Gastrocnemius medialis (tissue), 4 donors: Measurements from ENCODE around the gene LMCD1. TPM values are rescaled to one million over a fixed set of nuclear protein-coding genes. Genes with fewer than 3 reads are reported as not detected.
A peak's percentile ranks its signal among the peaks of the same experiment; 100 is the strongest.

Experiments
- ATAC-seq, 2 donors: fragments of 150-250 bp; one replicate each; pipeline ENCODE4 v1.9.1; 2016
- DNase-seq, 2 donors: peaks; one replicate each; pipeline ENCODE4 v3.0.0-alpha.2; 2019
- H3K27ac ChIP-seq, 4 donors: fragments of 200-600 bp; sonication (generic); 1 replicate in 1 of 4; 2 replicates in 3 of 4; pipeline ENCODE4 v1.5.1; 2016 to 2018; ENCODE audit warnings: mild to moderate bottlenecking in 2 of 4, moderate library complexity in 1 of 4
- H3K27me3 ChIP-seq, 3 donors: fragments of 200-600 bp; sonication (generic) in 2 of 3; 1 replicate in 1 of 3; 2 replicates in 2 of 3; pipeline versions ENCODE4 v1.5.1 to v1.6.0; 2016 to 2019; ENCODE audit warnings: mild to moderate bottlenecking in 1 of 3, moderate library complexity in 1 of 3
- H3K36me3 ChIP-seq, 2 donors: fragments of 200-600 bp; sonication (generic) in 1 of 2; one replicate each; pipeline ENCODE4 v1.5.1; 2017 to 2018
- H3K4me1 ChIP-seq, 2 donors: fragments of 200-600 bp; sonication (generic) in 1 of 2; one replicate each; pipeline ENCODE4 v1.5.1; 2016 to 2017; ENCODE audit warnings: mild to moderate bottlenecking in 2 of 2
- H3K4me3 ChIP-seq, 4 donors: fragments of 200-600 bp; sonication (generic) in 3 of 4; 1 replicate in 1 of 4; 2 replicates in 3 of 4; pipeline ENCODE4 v1.5.1; 2016 to 2019; ENCODE audit warnings: mild to moderate bottlenecking in 2 of 4
- H3K9me3 ChIP-seq, 3 donors: fragments of 200-600 bp; sonication (generic) in 2 of 3; 1 replicate in 1 of 3; 2 replicates in 2 of 3; pipeline ENCODE4 v1.5.1; 2016 to 2019
- CTCF ChIP-seq, 5 experiments: fragments of 450-650 bp in 3 of 5; fragments of 200-600 bp in 2 of 5; sonication (generic) in 2 of 5; IDR thresholded peaks in 4 of 5; conservative IDR thresholded peaks in 1 of 5; 1 replicate in 4 of 5; 2 replicates in 1 of 5; pipeline ENCODE4 v1.5.1; 2016 to 2019; ENCODE audit warnings: antibody characterized with exemption in 5 of 5, mild to moderate bottlenecking in 3 of 5, moderate library complexity in 3 of 5
- POLR2A ChIP-seq, 2 donors: fragments of 450-650 bp; IDR thresholded peaks; one replicate each; pipeline ENCODE4 v1.6.1; 2017; ENCODE audit warnings: antibody characterized with exemption in 2 of 2, mild to moderate bottlenecking in 2 of 2, moderate library complexity in 2 of 2
- in situ Hi-C, 4 donors: fragments of 200-750 bp; cut with MboI; loops; one replicate each; pipeline versions ENCODE4 v1.15.0 to v1.8.0; 2017; ENCODE audit warnings: low sequenced_read_pairs in 4 of 4
- intact Hi-C: fragments of 100-400 bp; cut with DNase I; formaldehyde crosslinking; loops from one replicate; pipeline ENCODE4 v1.15.1; 2023; ENCODE audit warnings: low total_unique reads
- total RNA-seq, 4 donors: library from RNA; depleted of rRNA; stranded (reverse); fragments of >200 nt; gene quantifications; one replicate each; pipeline versions ENCODE4 v1.1.0 to v1.2.3, GENCODE V29; 2016

LMCD1 gene
- total RNA-seq, 4 donors from 2014 or later = 96.0 to 581 (median 167) TPM

GRCh38 chr3:8480699-8481098 is 20.9 kb upstream of the LMCD1 start:
- peaks cover 20 to 24% of the 10 kb centered on the region in 2 donors for H3K4me1 ChIP-seq

GRCh38 chr3:8481380-8481779 is 20.2 kb upstream of the LMCD1 start:
- no peaks in the 10 kb centered on the region for H3K27me3 ChIP-seq
- peak overlapping the region in 2 of 4 donors; percentile 79 to 93 for H3K27ac ChIP-seq
- no peak for DNase-seq
- H3K36me3 ChIP-seq = no peaks in the 10 kb centered on the region
- H3K4me1 ChIP-seq = peaks cover 20 to 24% of the 10 kb centered on the region in 2 donors
- in situ Hi-C loops (loop anchor here in 2 of 4 donors (5.0 to 10.0 kb wide), 2 partner anchors 123 to 126 kb away; no protein-coding TSS in a partner anchor), intact Hi-C loops (loop anchor here (1.0 to 10.0 kb wide), 3 partner anchors 125 to 253 kb away; partner anchors contain the start of gene CAV3)
- TF ChIP-seq POLR2A (IDR thresholded peaks at IDR 0.05) (no peak), CTCF (IDR thresholded peaks at IDR 0.05 in 4 of 5, conservative IDR thresholded peaks at IDR 0.05 in 1 of 5) (peak in 1 of 5 experiments; percentile 31)
- ATAC-seq = no peak
- no peaks in the 10 kb centered on the region for H3K9me3 ChIP-seq
- H3K4me3 ChIP-seq = no peak overlapping the region

More at GRCh38 chr3:8480699-8481098, 20.9 kb upstream of the LMCD1 start:
- in situ Hi-C loops (loop anchor here in 2 of 4 donors (5.0 to 10.0 kb wide), 2 partner anchors 124 to 127 kb away; no protein-coding TSS in a partner anchor), intact Hi-C loops (loop anchor here (1.0 to 10.0 kb wide), 3 partner anchors 126 to 254 kb away; partner anchors contain the start of gene CAV3)
- Histone ChIP-seq H3K4me3 (no peak overlapping the region), H3K9me3 (no peaks in the 10 kb centered on the region), H3K27ac (peak overlapping the region in 1 of 4 donors; percentile 79), H3K27me3 (no peaks in the 10 kb centered on the region), H3K36me3 (no peaks in the 10 kb centered on the region)
- TF ChIP-seq POLR2A (IDR thresholded peaks at IDR 0.05) (no peak), CTCF (IDR thresholded peaks at IDR 0.05 in 4 of 5, conservative IDR thresholded peaks at IDR 0.05 in 1 of 5) (no peak)
- ATAC-seq (no peak), DNase-seq (no peak)

- no peaks in the 10 kb centered on the region for H3K9me3 ChIP-seq
- no peak for ATAC-seq
- intact Hi-C loops = loop anchor here (2.0 to 10.0 kb wide), 2 partner anchors 39 to 253 kb away; partner anchors contain the start of gene CAV3
- H3K27ac ChIP-seq = peak overlapping the region; percentile 79 to 96 (median 88)
- in situ Hi-C loops = loop anchor here in 2 of 4 donors (5.0 to 10.0 kb wide), 2 partner anchors 123 to 125 kb away; no protein-coding TSS in a partner anchor
- H3K27me3 ChIP-seq = no peaks in the 10 kb centered on the region
- no peak for DNase-seq
- peaks cover 27 to 30% of the 10 kb centered on the region in 2 donors for H3K4me1 ChIP-seq
- no peaks in the 10 kb centered on the region for H3K36me3 ChIP-seq
- no peak for TF ChIP-seq CTCF (IDR thresholded peaks at IDR 0.05 in 4 of 5, conservative IDR thresholded peaks at IDR 0.05 in 1 of 5)
- no peak for TF ChIP-seq POLR2A (IDR thresholded peaks at IDR 0.05)
- no peak overlapping the region for H3K4me3 ChIP-seq
Observed at GRCh38 chr3:8482263-8482662, 19.4 kb upstream of the LMCD1 start.

- TF ChIP-seq CTCF (IDR thresholded peaks at IDR 0.05 in 4 of 5, conservative IDR thresholded peaks at IDR 0.05 in 1 of 5) = no peak
- peak; percentile 90 to 98 for ATAC-seq
Observed at GRCh38 chr3:8482960-8483665, 18.5 kb upstream of the LMCD1 start.

More at GRCh38 chr3:8482960-8483665, 18.5 kb upstream of the LMCD1 start:
- in situ Hi-C loops (loop anchor here in 2 of 4 donors (5.0 to 10.0 kb wide), 2 partner anchors 122 to 124 kb away; no protein-coding TSS in a partner anchor), intact Hi-C loops (loop anchor here (2.0 to 10.0 kb wide), 2 partner anchors 40 to 252 kb away; partner anchors contain the start of gene CAV3)
- DNase-seq = peak; percentile 81 to 90
- H3K27me3 ChIP-seq = no peaks in the 10 kb centered on the region
- H3K27ac ChIP-seq = peak overlapping the region; percentile 79 to 96 (median 88)
- H3K9me3 ChIP-seq = no peaks in the 10 kb centered on the region
- peaks cover 35 to 37% of the 10 kb centered on the region in 2 donors for H3K4me1 ChIP-seq
- H3K36me3 ChIP-seq = no peaks in the 10 kb centered on the region
- H3K4me3 ChIP-seq = no peak overlapping the region
